Liver (tissue), 9 donors: ENCODE results near the gene CASP8AP2. TPM values are rescaled to one million over a fixed set of nuclear protein-coding genes. Genes with fewer than 3 reads are reported as not detected.

Experiments used
- DNase-seq: peaks from one replicate; pipeline ENCODE4 v3.0.0-alpha.2; 2017; ENCODE audit warnings: low spot score
- H3K27ac ChIP-seq, 2 donors: one replicate each; pipeline ENCODE4 v1.7.0; 2013; ENCODE audit warnings: inconsistent platforms in 2 of 2, low read length in 2 of 2, control low read depth in 1 of 2, low read depth in 1 of 2, mild to moderate bottlenecking in 1 of 2
- H3K27me3 ChIP-seq, 4 donors: one replicate each; pipeline versions ENCODE4 v1.6.1 to v1.7.0; 2013; ENCODE audit warnings: low read length in 3 of 4, inconsistent platforms in 1 of 4, mild to moderate bottlenecking in 1 of 4, moderate library complexity in 1 of 4; ENCODE audit not compliant: control insufficient read depth in 4 of 4, insufficient read depth in 4 of 4
- H3K36me3 ChIP-seq, 4 donors: one replicate each; pipeline versions ENCODE4 v1.6.1 to v1.7.0; 2013; ENCODE audit warnings: low read length in 3 of 4, mild to moderate bottlenecking in 3 of 4, low read depth in 1 of 4, moderate library complexity in 1 of 4; ENCODE audit not compliant: control insufficient read depth in 4 of 4, insufficient read depth in 3 of 4
- H3K4me1 ChIP-seq, 4 donors: one replicate each; pipeline versions ENCODE4 v1.6.1 to v1.7.0; 2013; ENCODE audit warnings: low read length in 3 of 4, mild to moderate bottlenecking in 3 of 4, moderate library complexity in 1 of 4; ENCODE audit not compliant: control insufficient read depth in 4 of 4, insufficient read depth in 4 of 4
- H3K4me3 ChIP-seq, 3 donors: one replicate each; pipeline versions ENCODE4 v1.6.1 to v1.7.0; 2013; ENCODE audit warnings: low read length in 3 of 3, control low read depth in 1 of 3, low read depth in 1 of 3, mild to moderate bottlenecking in 1 of 3
- H3K9ac ChIP-seq, 2 donors: one replicate each; pipeline ENCODE4 v1.7.0; 2013; ENCODE audit warnings: low read length in 2 of 2, mild to moderate bottlenecking in 2 of 2, moderate library complexity in 2 of 2, control low read depth in 1 of 2, low read depth in 1 of 2
- H3K9me3 ChIP-seq, 4 donors: one replicate each; pipeline versions ENCODE4 v1.6.1 to v1.7.0; 2013; ENCODE audit warnings: low read length in 3 of 4; ENCODE audit not compliant: control insufficient read depth in 4 of 4
- EGR1 ChIP-seq, 2 donors: IDR thresholded peaks; 2 replicates each; pipeline ENCODE4 v1.6.1; 2016 to 2018; ENCODE audit warnings: antibody characterized with exemption in 2 of 2, low read depth in 2 of 2
- FOXA1 ChIP-seq: IDR thresholded peaks from 2 replicates; pipeline ENCODE4 v1.6.1; 2016; ENCODE audit warnings: antibody characterized with exemption
- FOXA2 ChIP-seq: IDR thresholded peaks from 2 replicates; pipeline ENCODE4 v1.6.1; 2016; ENCODE audit warnings: antibody characterized with exemption
- GABPA ChIP-seq, 2 donors: IDR thresholded peaks in 1 of 2; conservative IDR thresholded peaks in 1 of 2; 2 replicates each; pipeline ENCODE4 v1.6.1; 2016; ENCODE audit warnings: antibody characterized with exemption in 2 of 2, mild to moderate bottlenecking in 1 of 2, moderate library complexity in 1 of 2
- HNF4A ChIP-seq, 2 donors: conservative IDR thresholded peaks; 2 replicates each; pipeline ENCODE4 v1.6.1; 2016; ENCODE audit warnings: antibody characterized with exemption in 2 of 2, mild to moderate bottlenecking in 2 of 2
- HNF4G ChIP-seq: IDR thresholded peaks from 2 replicates; pipeline ENCODE4 v1.6.1; 2016; ENCODE audit warnings: antibody characterized with exemption
- JUND ChIP-seq, 2 donors: IDR thresholded peaks; 2 replicates each; pipeline ENCODE4 v1.6.1; 2016; ENCODE audit warnings: antibody characterized with exemption in 2 of 2
- NR2F2 ChIP-seq: IDR thresholded peaks from 2 replicates; pipeline ENCODE4 v1.6.1; 2016; ENCODE audit warnings: antibody characterized with exemption
- RAD21 ChIP-seq, 2 donors: IDR thresholded peaks; 2 replicates each; pipeline ENCODE4 v1.6.1; 2016; ENCODE audit warnings: antibody characterized with exemption in 2 of 2, mild to moderate bottlenecking in 2 of 2
- RXRA ChIP-seq, 2 donors: IDR thresholded peaks; 2 replicates each; pipeline ENCODE4 v1.6.1; 2017 to 2018; ENCODE audit warnings: antibody characterized with exemption in 2 of 2, mild to moderate bottlenecking in 1 of 2
- SP1 ChIP-seq: IDR thresholded peaks from 2 replicates; pipeline ENCODE4 v1.6.1; 2018; ENCODE audit warnings: antibody characterized with exemption, mild to moderate bottlenecking
- TAF1 ChIP-seq: conservative IDR thresholded peaks from 2 replicates; pipeline ENCODE4 v1.6.1; 2016; ENCODE audit warnings: antibody characterized with exemption, mild to moderate bottlenecking
- YY1 ChIP-seq: IDR thresholded peaks from 2 replicates; pipeline ENCODE4 v1.6.1; 2016; ENCODE audit warnings: antibody characterized with exemption, mild to moderate bottlenecking
- WGBS: extraction: QIAGEN DNeasy Blood & Tissue Kit; methylation state at CpG from one replicate; pipeline ENCODE4 v1.1.7; 2013; 5-methylcytosine and 5-hydroxymethylcytosine counted together
- polyA plus RNA-seq, 2 donors: library from polyadenylated mRNA; stranded (reverse) in 1 of 2; unstranded in 1 of 2; fragments of 200-250 nt in 1 of 2; fragments of >200 nt in 1 of 2; fragmentation: Nextera tagmentation in 1 of 2; extraction: Ambion mirVana in 1 of 2; gene quantifications; one replicate each; pipeline versions ENCODE4 v1.2.1 to v1.2.3, GENCODE V29; 2013 to 2015
- total RNA-seq, 2 donors: library from RNA; depleted of rRNA; stranded (reverse); fragments of >200 nt; gene quantifications; one replicate each; pipeline ENCODE4 v1.2.3, GENCODE V29; 2014
- TF ChIP-seq, protein P1 (sequence below): IDR thresholded peaks from 2 replicates; pipeline ENCODE4 v1.6.1; 2016; ENCODE audit warnings: antibody characterized with exemption
- TF ChIP-seq, protein P2 (sequence below): fragments of 150-350 bp; IDR thresholded peaks from 2 replicates; pipeline ENCODE4 v1.5.1; 2017; ENCODE audit warnings: improper control_type of control experiment, low read depth, low read length; ENCODE audit not compliant: missing input control
- TF ChIP-seq, protein P3 (sequence below): IDR thresholded peaks from 2 replicates; pipeline ENCODE4 v1.6.1; 2016; ENCODE audit warnings: antibody characterized with exemption
- TF ChIP-seq, protein P4 (sequence below): IDR thresholded peaks from 2 replicates; pipeline ENCODE4 v1.6.1; 2016; ENCODE audit warnings: antibody characterized with exemption
- TF ChIP-seq, protein P5 (sequence below): IDR thresholded peaks from 2 replicates; pipeline ENCODE4 v1.6.1; 2016; ENCODE audit warnings: antibody characterized with exemption, mild to moderate bottlenecking
- donor health status: healthy.
- donor health status: healthy.
- donor health status: healthy.
- donor health status: healthy.
- donor health status: healthy.

Gene CASP8AP2
- total and polyA plus RNA-seq, 4 donors = 1.9 to 12.2 (median 7.1) TPM

DNA sequence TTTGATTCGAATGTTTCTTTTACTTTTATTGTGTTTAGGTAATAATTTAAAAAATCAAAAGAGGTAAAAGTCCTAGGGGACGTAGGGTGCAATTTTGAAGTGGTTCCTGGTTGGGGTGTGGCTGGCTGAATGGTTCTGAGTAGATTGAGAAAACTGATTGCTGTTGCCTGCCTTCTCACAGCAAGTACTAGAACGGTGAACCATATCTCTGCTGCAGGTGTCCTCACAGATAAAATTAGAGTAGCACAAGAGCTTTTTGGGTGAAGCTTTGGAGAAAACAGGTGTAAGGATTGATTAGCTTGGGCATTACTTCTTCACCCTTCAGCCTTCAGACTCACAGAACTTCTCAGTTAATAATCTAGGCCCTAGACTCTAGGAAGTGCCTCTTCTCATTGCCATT lies 44.8 kb downstream of the CASP8AP2 start (continued):
- TF ChIP-seq, protein P1, sequence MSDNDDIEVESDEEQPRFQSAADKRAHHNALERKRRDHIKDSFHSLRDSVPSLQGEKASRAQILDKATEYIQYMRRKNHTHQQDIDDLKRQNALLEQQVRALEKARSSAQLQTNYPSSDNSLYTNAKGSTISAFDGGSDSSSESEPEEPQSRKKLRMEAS = no peak

DNA sequence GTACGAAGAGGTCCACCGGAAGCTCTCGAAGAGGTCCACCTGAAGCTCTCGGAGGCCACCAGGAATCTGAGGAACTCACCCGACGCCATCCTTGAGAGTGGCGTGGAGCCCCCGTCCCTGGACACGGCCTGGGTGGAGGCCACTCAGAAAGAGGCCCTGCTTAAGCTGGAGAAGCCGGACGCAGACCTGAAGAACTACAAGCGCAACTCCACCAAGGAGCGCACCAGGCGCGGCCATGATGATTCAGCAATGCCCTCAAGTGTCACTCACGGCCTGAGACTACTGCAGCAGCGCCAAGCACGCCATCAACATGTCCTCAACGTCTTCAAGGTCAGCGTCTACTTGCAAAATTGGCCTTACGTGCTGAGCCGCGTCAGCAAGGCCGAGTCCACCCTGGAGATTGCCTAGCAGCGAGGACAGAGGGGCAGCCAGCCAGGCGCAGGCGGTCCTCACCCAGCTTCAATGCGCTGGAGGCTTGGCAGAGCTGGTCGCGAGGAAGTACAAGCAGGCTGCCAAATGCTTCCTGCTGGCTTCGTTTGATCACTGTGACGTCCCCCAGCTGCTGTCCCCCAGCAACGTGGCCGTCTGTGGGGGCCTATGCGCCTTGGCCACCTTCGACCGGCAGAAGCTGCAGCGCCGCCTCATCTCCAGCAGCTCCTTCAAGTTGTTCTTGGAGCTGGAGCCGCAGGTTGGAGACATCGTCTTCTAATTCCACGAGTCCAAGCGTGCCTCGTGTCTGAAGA lies 56.9 kb downstream of the CASP8AP2 start:
- H3K9me3 ChIP-seq = peaks cover 0 to 4% (median 2%) of the 10 kb centered on the region in 4 donors
- peaks cover 0 to 4% (median 0%) of the 10 kb centered on the region in 4 donors for H3K27me3 ChIP-seq
- no peak overlapping the region for H3K4me3 ChIP-seq
- no peaks in the 10 kb centered on the region for H3K4me1 ChIP-seq
- no peak overlapping the region for H3K9ac ChIP-seq
- no peak overlapping the region for H3K27ac ChIP-seq
- whole genome bisulfite sequencing = 91% methylated on average over 44 of the region's 44 CpGs
- TF ChIP-seq, protein P2, sequence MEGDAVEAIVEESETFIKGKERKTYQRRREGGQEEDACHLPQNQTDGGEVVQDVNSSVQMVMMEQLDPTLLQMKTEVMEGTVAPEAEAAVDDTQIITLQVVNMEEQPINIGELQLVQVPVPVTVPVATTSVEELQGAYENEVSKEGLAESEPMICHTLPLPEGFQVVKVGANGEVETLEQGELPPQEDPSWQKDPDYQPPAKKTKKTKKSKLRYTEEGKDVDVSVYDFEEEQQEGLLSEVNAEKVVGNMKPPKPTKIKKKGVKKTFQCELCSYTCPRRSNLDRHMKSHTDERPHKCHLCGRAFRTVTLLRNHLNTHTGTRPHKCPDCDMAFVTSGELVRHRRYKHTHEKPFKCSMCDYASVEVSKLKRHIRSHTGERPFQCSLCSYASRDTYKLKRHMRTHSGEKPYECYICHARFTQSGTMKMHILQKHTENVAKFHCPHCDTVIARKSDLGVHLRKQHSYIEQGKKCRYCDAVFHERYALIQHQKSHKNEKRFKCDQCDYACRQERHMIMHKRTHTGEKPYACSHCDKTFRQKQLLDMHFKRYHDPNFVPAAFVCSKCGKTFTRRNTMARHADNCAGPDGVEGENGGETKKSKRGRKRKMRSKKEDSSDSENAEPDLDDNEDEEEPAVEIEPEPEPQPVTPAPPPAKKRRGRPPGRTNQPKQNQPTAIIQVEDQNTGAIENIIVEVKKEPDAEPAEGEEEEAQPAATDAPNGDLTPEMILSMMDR = no peak
- TF ChIP-seq, protein P3, sequence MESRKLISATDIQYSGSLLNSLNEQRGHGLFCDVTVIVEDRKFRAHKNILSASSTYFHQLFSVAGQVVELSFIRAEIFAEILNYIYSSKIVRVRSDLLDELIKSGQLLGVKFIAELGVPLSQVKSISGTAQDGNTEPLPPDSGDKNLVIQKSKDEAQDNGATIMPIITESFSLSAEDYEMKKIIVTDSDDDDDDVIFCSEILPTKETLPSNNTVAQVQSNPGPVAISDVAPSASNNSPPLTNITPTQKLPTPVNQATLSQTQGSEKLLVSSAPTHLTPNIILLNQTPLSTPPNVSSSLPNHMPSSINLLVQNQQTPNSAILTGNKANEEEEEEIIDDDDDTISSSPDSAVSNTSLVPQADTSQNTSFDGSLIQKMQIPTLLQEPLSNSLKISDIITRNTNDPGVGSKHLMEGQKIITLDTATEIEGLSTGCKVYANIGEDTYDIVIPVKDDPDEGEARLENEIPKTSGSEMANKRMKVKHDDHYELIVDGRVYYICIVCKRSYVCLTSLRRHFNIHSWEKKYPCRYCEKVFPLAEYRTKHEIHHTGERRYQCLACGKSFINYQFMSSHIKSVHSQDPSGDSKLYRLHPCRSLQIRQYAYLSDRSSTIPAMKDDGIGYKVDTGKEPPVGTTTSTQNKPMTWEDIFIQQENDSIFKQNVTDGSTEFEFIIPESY = no peak
- no peak for TF ChIP-seq HNF4A (conservative IDR thresholded peaks at IDR 0.05)
- TF ChIP-seq NR2F2 = no peak
- TF ChIP-seq, protein P1 = no peak
- no peak for TF ChIP-seq RXRA (IDR thresholded peaks at IDR 0.05)
- no peak for TF ChIP-seq JUND (IDR thresholded peaks at IDR 0.05)
- TF ChIP-seq GABPA (IDR thresholded peaks at IDR 0.05 in 1 of 2, conservative IDR thresholded peaks at IDR 0.05 in 1 of 2) = no peak
- TF ChIP-seq, protein P4, sequence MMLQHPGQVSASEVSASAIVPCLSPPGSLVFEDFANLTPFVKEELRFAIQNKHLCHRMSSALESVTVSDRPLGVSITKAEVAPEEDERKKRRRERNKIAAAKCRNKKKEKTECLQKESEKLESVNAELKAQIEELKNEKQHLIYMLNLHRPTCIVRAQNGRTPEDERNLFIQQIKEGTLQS = no peak
- TF ChIP-seq RAD21 (IDR thresholded peaks at IDR 0.05) = no peak
- TF ChIP-seq, protein P5, sequence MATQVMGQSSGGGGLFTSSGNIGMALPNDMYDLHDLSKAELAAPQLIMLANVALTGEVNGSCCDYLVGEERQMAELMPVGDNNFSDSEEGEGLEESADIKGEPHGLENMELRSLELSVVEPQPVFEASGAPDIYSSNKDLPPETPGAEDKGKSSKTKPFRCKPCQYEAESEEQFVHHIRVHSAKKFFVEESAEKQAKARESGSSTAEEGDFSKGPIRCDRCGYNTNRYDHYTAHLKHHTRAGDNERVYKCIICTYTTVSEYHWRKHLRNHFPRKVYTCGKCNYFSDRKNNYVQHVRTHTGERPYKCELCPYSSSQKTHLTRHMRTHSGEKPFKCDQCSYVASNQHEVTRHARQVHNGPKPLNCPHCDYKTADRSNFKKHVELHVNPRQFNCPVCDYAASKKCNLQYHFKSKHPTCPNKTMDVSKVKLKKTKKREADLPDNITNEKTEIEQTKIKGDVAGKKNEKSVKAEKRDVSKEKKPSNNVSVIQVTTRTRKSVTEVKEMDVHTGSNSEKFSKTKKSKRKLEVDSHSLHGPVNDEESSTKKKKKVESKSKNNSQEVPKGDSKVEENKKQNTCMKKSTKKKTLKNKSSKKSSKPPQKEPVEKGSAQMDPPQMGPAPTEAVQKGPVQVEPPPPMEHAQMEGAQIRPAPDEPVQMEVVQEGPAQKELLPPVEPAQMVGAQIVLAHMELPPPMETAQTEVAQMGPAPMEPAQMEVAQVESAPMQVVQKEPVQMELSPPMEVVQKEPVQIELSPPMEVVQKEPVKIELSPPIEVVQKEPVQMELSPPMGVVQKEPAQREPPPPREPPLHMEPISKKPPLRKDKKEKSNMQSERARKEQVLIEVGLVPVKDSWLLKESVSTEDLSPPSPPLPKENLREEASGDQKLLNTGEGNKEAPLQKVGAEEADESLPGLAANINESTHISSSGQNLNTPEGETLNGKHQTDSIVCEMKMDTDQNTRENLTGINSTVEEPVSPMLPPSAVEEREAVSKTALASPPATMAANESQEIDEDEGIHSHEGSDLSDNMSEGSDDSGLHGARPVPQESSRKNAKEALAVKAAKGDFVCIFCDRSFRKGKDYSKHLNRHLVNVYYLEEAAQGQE = no peak
- no peak for TF ChIP-seq FOXA1
- no peak for TF ChIP-seq TAF1
- TF ChIP-seq EGR1 (IDR thresholded peaks at IDR 0.05; ENCODE audit: low read depth in 2 of 2) = no peak
- no peak for TF ChIP-seq SP1
- no peak for TF ChIP-seq YY1
- TF ChIP-seq HNF4G = no peak
- no peak for TF ChIP-seq FOXA2
- no peak for DNase-seq
- no peaks in the 10 kb centered on the region for H3K36me3 ChIP-seq
